ENCODE results near the gene FKBP9. TPM values are rescaled to one million over a fixed set of nuclear protein-coding genes. Genes with fewer than 3 reads are reported as not detected.
"Not testable (repeated sequence)": the region's sequence is repeated elsewhere in the genome, so short reads cannot be mapped to it uniquely, and the experiment has no call there.

FKBP9 gene, protein sequence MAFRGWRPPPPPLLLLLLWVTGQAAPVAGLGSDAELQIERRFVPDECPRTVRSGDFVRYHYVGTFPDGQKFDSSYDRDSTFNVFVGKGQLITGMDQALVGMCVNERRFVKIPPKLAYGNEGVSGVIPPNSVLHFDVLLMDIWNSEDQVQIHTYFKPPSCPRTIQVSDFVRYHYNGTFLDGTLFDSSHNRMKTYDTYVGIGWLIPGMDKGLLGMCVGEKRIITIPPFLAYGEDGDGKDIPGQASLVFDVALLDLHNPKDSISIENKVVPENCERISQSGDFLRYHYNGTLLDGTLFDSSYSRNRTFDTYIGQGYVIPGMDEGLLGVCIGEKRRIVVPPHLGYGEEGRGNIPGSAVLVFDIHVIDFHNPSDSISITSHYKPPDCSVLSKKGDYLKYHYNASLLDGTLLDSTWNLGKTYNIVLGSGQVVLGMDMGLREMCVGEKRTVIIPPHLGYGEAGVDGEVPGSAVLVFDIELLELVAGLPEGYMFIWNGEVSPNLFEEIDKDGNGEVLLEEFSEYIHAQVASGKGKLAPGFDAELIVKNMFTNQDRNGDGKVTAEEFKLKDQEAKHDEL
- 1 to 10 TPM in 3 of 5 donors, not detected in 2; 1.1 to 1.9 (median 1.6) TPM for total RNA-seq
- total RNA-seq (2013): 0.46 TPM
- total RNA-seq: 0 to 0.33 (median 0) reads per million in 29 experiments

- ATAC-seq (replicated peaks in 1 of 4): peak; percentile 34 to 55 (median 46)
- no peaks in the 10 kb centered on the region for H3K9me3 ChIP-seq
- peak within 1 kb of the TSS; percentile 28 to 64 for H3K4me3 ChIP-seq (ENCODE audit: control insufficient read depth in 1 of 2, extremely low read depth in 1 of 2, low read length in 1 of 2)
- Mint-ChIP-seq H3K4me3 (peak within 1 kb of the TSS; percentile 57 to 85 (median 72)), H3K27me3 (peaks cover 27 to 40% of the 10 kb centered on the region in 2 donors), H3K36me3 (peaks cover 3% of the 10 kb centered on the region), H3K9me3 (no peaks in the 10 kb centered on the region), H3K4me1 (peaks cover 4 to 6% (median 5%) of the 10 kb centered on the region in 3 donors), H3K27ac (peak within 1 kb of the TSS in 1 of 2 donors; percentile 8)
- ChIA-PET CTCF (interaction anchor here in 1 of 2 donors (0.7 kb wide), 1 partner anchor 83 kb away, joined by 3 read pairs; no protein-coding TSS in a partner anchor), POLR2A (interaction anchor here in 1 of 2 donors (0.7 kb wide), 1 partner anchor 105 kb away, joined by 4 read pairs; the partner anchor contains the start of gene NT5C3A)
- peak in 2 of 35 experiments; percentile 3 for DNase-seq
- peaks cover 4 to 10% of the 10 kb centered on the region in 2 experiments for H3K4me1 ChIP-seq (ENCODE audit: control insufficient read depth in 1 of 2, extremely low read depth in 1 of 2, insufficient read depth in 2 of 2, low read length in 2 of 2)
- peaks cover 2 to 32% of the 10 kb centered on the region in 2 experiments for H3K27me3 ChIP-seq (replicated peaks in 1 of 2; ENCODE audit: control insufficient read depth in 2 of 2, extremely low read depth in 1 of 2, insufficient read depth in 2 of 2, low read length in 1 of 2)
- no peak within 1 kb of the TSS for H3K27ac ChIP-seq (ENCODE audit: low read length)
- WGBS (ENCODE audit: insufficient coverage): 4% methylated on average over 85 of the region's 91 CpGs
- no peaks in the 10 kb centered on the region for H3K36me3 ChIP-seq (ENCODE audit: control insufficient read depth in 2 of 2, extremely low read depth in 1 of 2, insufficient read depth in 1 of 2, low read length in 1 of 2)
These were observed at the start of gene FKBP9 for GRCh38 chr7:32957326-32958045. TSS of gene FKBP9 (plus strand) at chr7:32957440. CDS start at chr7:32957574, 134 bp downstream.

DNA sequence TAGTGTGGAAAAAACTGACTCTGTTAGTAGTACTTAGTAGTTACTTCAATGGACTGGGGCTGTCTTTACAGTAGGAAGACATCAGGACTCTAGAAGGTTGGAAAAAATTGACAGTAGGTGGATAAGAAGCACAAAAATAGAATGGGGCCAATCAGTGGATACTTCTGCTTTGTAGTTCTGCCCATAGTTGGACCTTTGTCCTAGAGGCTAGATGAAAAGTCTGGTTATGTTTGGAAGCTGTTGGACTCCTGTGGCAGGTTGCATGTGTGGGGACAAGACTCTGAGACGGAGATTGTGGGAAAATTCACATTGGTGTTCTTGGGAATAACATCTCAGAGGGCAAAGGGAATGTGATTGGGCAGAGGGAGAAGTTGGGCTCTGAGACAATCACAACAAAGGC lies 47.0 kb upstream of the FKBP9 start:
- no peak overlapping the region for H3K27ac ChIP-seq (ENCODE audit: low read length)
- H3K36me3 ChIP-seq (ENCODE audit: control insufficient read depth in 2 of 2, extremely low read depth in 1 of 2, insufficient read depth in 1 of 2, low read length in 1 of 2): no peaks in the 10 kb centered on the region
- H3K36me3 Mint-ChIP-seq: no peaks in the 10 kb centered on the region
- ATAC-seq (replicated peaks in 1 of 4) (no peak), DNase-seq (no peak)
- no peaks in the 10 kb centered on the region for H3K27me3 Mint-ChIP-seq
- H3K4me3 ChIP-seq (ENCODE audit: control insufficient read depth in 1 of 2, extremely low read depth in 1 of 2, low read length in 1 of 2): no peak overlapping the region
- POLR2A ChIA-PET: no interaction called here
- H3K27me3 ChIP-seq (replicated peaks in 1 of 2; ENCODE audit: control insufficient read depth in 2 of 2, extremely low read depth in 1 of 2, insufficient read depth in 2 of 2, low read length in 1 of 2): no peaks in the 10 kb centered on the region
- H3K4me1 ChIP-seq (ENCODE audit: control insufficient read depth in 1 of 2, extremely low read depth in 1 of 2, insufficient read depth in 2 of 2, low read length in 2 of 2): peaks cover 4 to 11% of the 10 kb centered on the region in 2 experiments
- H3K4me3 Mint-ChIP-seq: no peak overlapping the region
- peaks cover 5 to 9% (median 6%) of the 10 kb centered on the region in 3 donors for H3K4me1 Mint-ChIP-seq
- WGBS (ENCODE audit: insufficient coverage): 80% methylated on average over 1 of the region's 1 CpG
- no peaks in the 10 kb centered on the region for H3K9me3 Mint-ChIP-seq
- H3K27ac Mint-ChIP-seq: no peak overlapping the region
- CTCF ChIA-PET: no interaction called here
- no peaks in the 10 kb centered on the region for H3K9me3 ChIP-seq

DNA sequence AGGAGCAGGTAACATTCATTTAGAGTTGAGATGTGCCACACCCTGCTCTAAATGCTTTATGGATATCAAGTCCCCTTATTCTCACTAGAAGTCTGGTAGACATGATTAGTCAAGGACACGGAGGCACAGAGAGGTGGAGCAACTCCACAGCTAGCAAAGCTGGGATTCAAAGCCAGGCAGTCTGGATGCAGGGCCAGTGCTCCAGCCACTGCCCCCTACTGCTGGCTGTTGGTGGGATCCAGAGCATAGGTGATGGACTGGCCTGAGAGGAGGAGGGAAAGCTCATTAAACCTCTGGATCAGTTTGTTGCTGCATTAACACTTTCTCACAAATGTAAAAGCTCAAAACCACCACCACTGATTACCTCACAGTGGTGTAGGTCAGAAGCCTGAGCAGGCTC lies 43.1 kb upstream of the FKBP9 start:
- Histone ChIP-seq H3K27ac (ENCODE audit: low read length) (no peak overlapping the region), H3K36me3 (ENCODE audit: control insufficient read depth in 2 of 2, extremely low read depth in 1 of 2, insufficient read depth in 1 of 2, low read length in 1 of 2) (no peaks in the 10 kb centered on the region), H3K27me3 (replicated peaks in 1 of 2; ENCODE audit: control insufficient read depth in 2 of 2, extremely low read depth in 1 of 2, insufficient read depth in 2 of 2, low read length in 1 of 2) (no peaks in the 10 kb centered on the region), H3K4me1 (ENCODE audit: control insufficient read depth in 1 of 2, extremely low read depth in 1 of 2, insufficient read depth in 2 of 2, low read length in 2 of 2) (no peaks in the 10 kb centered on the region), H3K4me3 (ENCODE audit: control insufficient read depth in 1 of 2, extremely low read depth in 1 of 2, low read length in 1 of 2) (no peak overlapping the region), H3K9me3 (no peaks in the 10 kb centered on the region)
- Mint-ChIP-seq H3K27me3 (no peaks in the 10 kb centered on the region), H3K4me1 (peaks cover 0 to 12% (median 0%) of the 10 kb centered on the region in 3 donors), H3K4me3 (no peak overlapping the region), H3K9me3 (no peaks in the 10 kb centered on the region), H3K27ac (no peak overlapping the region), H3K36me3 (peaks cover 9% of the 10 kb centered on the region)
- ChIA-PET POLR2A (no interaction called here), CTCF (interaction anchor here in 1 of 2 donors (0.6 kb wide), 1 partner anchor 10 kb away, joined by 3 read pairs; no protein-coding TSS in a partner anchor)
- DNase-seq (no peak), ATAC-seq (replicated peaks in 1 of 4) (no peak)
- WGBS (ENCODE audit: insufficient coverage): no CpG with 5 or more reads among the region's 1 CpG

- no peak overlapping the region for H3K27ac ChIP-seq (ENCODE audit: low read length)
- H3K36me3 Mint-ChIP-seq: peaks cover 9% of the 10 kb centered on the region
- no peaks in the 10 kb centered on the region for H3K27me3 Mint-ChIP-seq
- no peaks in the 10 kb centered on the region for H3K36me3 ChIP-seq (ENCODE audit: control insufficient read depth in 2 of 2, extremely low read depth in 1 of 2, insufficient read depth in 1 of 2, low read length in 1 of 2)
- POLR2A ChIA-PET: no interaction called here
- H3K27ac Mint-ChIP-seq: no peak overlapping the region
- DNase-seq: no peak
- no peaks in the 10 kb centered on the region for H3K9me3 Mint-ChIP-seq
- 63% methylated on average over 1 of the region's 5 CpGs for WGBS (ENCODE audit: insufficient coverage)
- ATAC-seq (replicated peaks in 1 of 4): no peak
- H3K4me3 ChIP-seq (ENCODE audit: control insufficient read depth in 1 of 2, extremely low read depth in 1 of 2, low read length in 1 of 2): no peak overlapping the region
- CTCF ChIA-PET: no interaction called here
- no peak overlapping the region for H3K4me3 Mint-ChIP-seq
- H3K27me3 ChIP-seq (replicated peaks in 1 of 2; ENCODE audit: control insufficient read depth in 2 of 2, extremely low read depth in 1 of 2, insufficient read depth in 2 of 2, low read length in 1 of 2): no peaks in the 10 kb centered on the region
- no peaks in the 10 kb centered on the region for H3K9me3 ChIP-seq
- H3K4me1 ChIP-seq (ENCODE audit: control insufficient read depth in 1 of 2, extremely low read depth in 1 of 2, insufficient read depth in 2 of 2, low read length in 2 of 2): no peaks in the 10 kb centered on the region
- H3K4me1 Mint-ChIP-seq: peaks cover 0 to 12% (median 0%) of the 10 kb centered on the region in 3 donors
These were observed 42.2 kb upstream of the FKBP9 start for GRCh38 chr7:32915041-32915536.

DNA sequence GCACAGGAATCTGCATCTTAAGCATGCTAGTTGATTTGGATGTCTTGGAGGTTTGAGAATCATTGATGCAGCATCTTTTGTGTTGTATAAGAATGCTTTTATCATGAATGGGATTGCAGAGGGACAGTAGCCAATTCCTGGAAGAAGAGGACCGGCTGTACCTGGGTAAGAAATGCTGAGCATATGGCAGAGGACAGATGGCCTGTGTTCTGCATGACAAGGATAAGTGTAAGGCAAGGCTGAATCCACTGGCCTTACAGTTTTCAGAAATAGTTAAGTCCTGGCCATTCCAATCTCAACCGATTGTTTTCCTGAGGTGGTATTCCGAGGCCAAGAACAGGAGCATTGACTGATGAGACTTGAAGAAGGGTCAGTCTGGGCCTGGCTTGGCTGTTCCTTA lies 41.2 kb upstream of the FKBP9 start:
- Mint-ChIP-seq H3K27me3 (no peaks in the 10 kb centered on the region), H3K4me3 (no peak overlapping the region), H3K9me3 (no peaks in the 10 kb centered on the region), H3K4me1 (peaks cover 0 to 12% (median 0%) of the 10 kb centered on the region in 3 donors), H3K27ac (no peak overlapping the region), H3K36me3 (peaks cover 9% of the 10 kb centered on the region)
- no peaks in the 10 kb centered on the region for H3K36me3 ChIP-seq (ENCODE audit: control insufficient read depth in 2 of 2, extremely low read depth in 1 of 2, insufficient read depth in 1 of 2, low read length in 1 of 2)
- no peak for ATAC-seq (replicated peaks in 1 of 4)
- ChIA-PET CTCF (no interaction called here), POLR2A (no interaction called here)
- H3K9me3 ChIP-seq: no peaks in the 10 kb centered on the region
- H3K27ac ChIP-seq (ENCODE audit: low read length): no peak overlapping the region
- no peak for DNase-seq
- no peaks in the 10 kb centered on the region for H3K4me1 ChIP-seq (ENCODE audit: control insufficient read depth in 1 of 2, extremely low read depth in 1 of 2, insufficient read depth in 2 of 2, low read length in 2 of 2)
- H3K27me3 ChIP-seq (replicated peaks in 1 of 2; ENCODE audit: control insufficient read depth in 2 of 2, extremely low read depth in 1 of 2, insufficient read depth in 2 of 2, low read length in 1 of 2): no peaks in the 10 kb centered on the region
- no peak overlapping the region for H3K4me3 ChIP-seq (ENCODE audit: control insufficient read depth in 1 of 2, extremely low read depth in 1 of 2, low read length in 1 of 2)
- WGBS (ENCODE audit: insufficient coverage): 100% methylated on average over 2 of the region's 3 CpGs

- Mint-ChIP-seq H3K4me1 (peaks cover 0 to 12% (median under 1%) of the 10 kb centered on the region in 3 donors), H3K36me3 (peaks cover 12% of the 10 kb centered on the region)
- POLR2A ChIA-PET; H3K9me3 ChIP-seq; H3K9me3 Mint-ChIP-seq; H3K27ac ChIP-seq (ENCODE audit: low read length); DNase-seq; ATAC-seq (replicated peaks in 1 of 4); H3K4me3 ChIP-seq (ENCODE audit: control insufficient read depth in 1 of 2, extremely low read depth in 1 of 2, low read length in 1 of 2); CTCF ChIA-PET; H3K27ac Mint-ChIP-seq; H3K27me3 ChIP-seq (replicated peaks in 1 of 2; ENCODE audit: control insufficient read depth in 2 of 2, extremely low read depth in 1 of 2, insufficient read depth in 2 of 2, low read length in 1 of 2); H3K4me1 ChIP-seq (ENCODE audit: control insufficient read depth in 1 of 2, extremely low read depth in 1 of 2, insufficient read depth in 2 of 2, low read length in 2 of 2); H3K36me3 ChIP-seq (ENCODE audit: control insufficient read depth in 2 of 2, extremely low read depth in 1 of 2, insufficient read depth in 1 of 2, low read length in 1 of 2); H3K27me3 Mint-ChIP-seq; H3K4me3 Mint-ChIP-seq: not testable (repeated sequence)
- no CpG with 5 or more reads among the region's 7 CpGs for WGBS (ENCODE audit: insufficient coverage)
These were observed 40.2 kb upstream of the FKBP9 start for GRCh38 chr7:32916994-32917393.

Measured in T-cell (primary cell).